HUES6 (cell line): ENCODE measurements around the gene FNDC3A.

Experiments
- H3K27ac ChIP-seq: 2 replicates; pipeline ENCODE4 v1.7.0; 2013; ENCODE audit warnings: low read depth, mild to moderate bottlenecking, low read length, inconsistent platforms
- H3K27me3 ChIP-seq: 2 replicates; pipeline ENCODE4 v1.6.1; 2013; ENCODE audit warnings: low read length; ENCODE audit not compliant: control insufficient read depth, insufficient read depth
- H3K36me3 ChIP-seq: 2 replicates; pipeline ENCODE4 v1.6.1; 2013; ENCODE audit warnings: low read length; ENCODE audit not compliant: control insufficient read depth, insufficient read depth
- H3K4me1 ChIP-seq: 2 replicates; pipeline ENCODE4 v1.6.1; 2013; ENCODE audit warnings: low read length; ENCODE audit not compliant: control insufficient read depth, insufficient read depth
- H3K4me3 ChIP-seq: 2 replicates; pipeline ENCODE4 v1.5.1; 2013; ENCODE audit warnings: low read depth, low read length
- H3K9ac ChIP-seq: one replicate; pipeline ENCODE4 v1.6.1; 2013; ENCODE audit warnings: mild to moderate bottlenecking, low read length
- H3K9me3 ChIP-seq: 2 replicates; pipeline ENCODE4 v1.6.1; 2013; ENCODE audit warnings: low read depth, low read length; ENCODE audit not compliant: control insufficient read depth, insufficient read depth

The FNDC3A gene

GRCh38 chr13:49183672-49184325, 208.1 kb downstream of the FNDC3A start:
- peaks cover 20% of the 10 kb centered on the region for H3K4me1 ChIP-seq
- no peak overlapping the region for H3K27ac ChIP-seq
- peaks cover 56% of the 10 kb centered on the region for H3K36me3 ChIP-seq
- no peaks in the 10 kb centered on the region for H3K9me3 ChIP-seq
- H3K27me3 ChIP-seq = no peaks in the 10 kb centered on the region
- H3K4me3 ChIP-seq = no peak overlapping the region
- no peak overlapping the region for H3K9ac ChIP-seq

- no peak overlapping the region for H3K4me3 ChIP-seq
- H3K36me3 ChIP-seq = peaks cover 53% of the 10 kb centered on the region
- H3K4me1 ChIP-seq = peaks cover 20% of the 10 kb centered on the region
- no peak overlapping the region for H3K27ac ChIP-seq
- no peaks in the 10 kb centered on the region for H3K9me3 ChIP-seq
- no peaks in the 10 kb centered on the region for H3K27me3 ChIP-seq
- no peak overlapping the region for H3K9ac ChIP-seq
Observed at GRCh38 chr13:49184621-49185020, 208.9 kb downstream of the FNDC3A start.

- H3K9me3 ChIP-seq = no peaks in the 10 kb centered on the region
- H3K36me3 ChIP-seq = peaks cover 53% of the 10 kb centered on the region
- no peak overlapping the region for H3K9ac ChIP-seq
- no peak overlapping the region for H3K4me3 ChIP-seq
- H3K4me1 ChIP-seq = peaks cover 20% of the 10 kb centered on the region
- no peak overlapping the region for H3K27ac ChIP-seq
- no peaks in the 10 kb centered on the region for H3K27me3 ChIP-seq
Observed at GRCh38 chr13:49185264-49185663, 209.6 kb downstream of the FNDC3A start.

DNA sequence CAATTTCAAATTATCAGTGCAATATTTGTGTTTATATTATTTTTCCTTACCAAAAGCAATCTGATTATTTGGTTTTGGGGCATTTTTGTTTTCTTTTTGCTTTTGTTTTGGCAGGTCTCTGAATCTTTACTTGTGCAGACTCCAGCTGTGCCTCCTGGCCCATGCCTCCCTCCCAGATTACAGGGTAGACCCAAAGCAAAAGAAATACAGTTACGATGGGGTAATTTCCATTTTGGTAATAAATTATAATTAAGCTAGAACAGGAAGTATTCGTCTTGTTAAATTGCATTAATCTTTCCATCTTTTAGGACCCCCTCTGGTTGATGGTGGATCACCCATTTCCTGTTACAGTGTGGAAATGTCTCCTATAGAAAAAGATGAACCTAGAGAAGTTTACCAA, 215.2 kb downstream of the FNDC3A start:
- no peak overlapping the region for H3K27ac ChIP-seq
- peaks cover 67% of the 10 kb centered on the region for H3K36me3 ChIP-seq
- H3K9me3 ChIP-seq = no peaks in the 10 kb centered on the region
- H3K9ac ChIP-seq = no peak overlapping the region
- no peaks in the 10 kb centered on the region for H3K4me1 ChIP-seq
- H3K4me3 ChIP-seq = no peak overlapping the region
- H3K27me3 ChIP-seq = no peaks in the 10 kb centered on the region

GRCh38 chr13:49206641-49207040, 230.9 kb downstream of the FNDC3A start:
- Histone ChIP-seq H3K27ac (no peak overlapping the region), H3K4me1 (no peaks in the 10 kb centered on the region), H3K36me3 (peaks cover 55% of the 10 kb centered on the region), H3K27me3 (no peaks in the 10 kb centered on the region), H3K9ac (no peak overlapping the region), H3K9me3 (no peaks in the 10 kb centered on the region), H3K4me3 (no peak overlapping the region)

DNA sequence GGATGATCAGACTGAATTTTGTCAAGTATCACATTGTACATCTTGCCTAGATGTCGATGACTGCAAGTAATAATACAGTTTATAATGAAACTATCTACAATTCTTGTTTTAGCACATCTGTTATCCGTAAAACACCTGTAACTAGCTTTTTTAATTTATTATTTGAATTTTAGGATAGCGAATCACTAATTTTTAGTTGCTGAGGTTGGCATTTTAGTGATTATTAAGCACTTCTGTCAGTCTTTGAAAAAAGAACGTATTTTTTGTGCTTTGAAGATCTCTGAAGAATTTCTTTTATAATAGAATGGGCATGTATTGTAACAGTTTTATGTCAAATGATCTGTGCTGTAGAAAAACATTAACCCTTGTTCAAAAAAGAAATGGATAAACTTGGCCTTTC, 232.9 kb downstream of the FNDC3A start:
- H3K36me3 ChIP-seq = peaks cover 36% of the 10 kb centered on the region
- H3K4me1 ChIP-seq = no peaks in the 10 kb centered on the region
- no peaks in the 10 kb centered on the region for H3K27me3 ChIP-seq
- H3K9me3 ChIP-seq = no peaks in the 10 kb centered on the region
- H3K4me3 ChIP-seq = no peak overlapping the region
- no peak overlapping the region for H3K9ac ChIP-seq
- no peak overlapping the region for H3K27ac ChIP-seq

GRCh38 chr13:49210114-49210513, 234.4 kb downstream of the FNDC3A start:
- Histone ChIP-seq H3K9ac (no peak overlapping the region), H3K4me1 (peaks cover 8% of the 10 kb centered on the region), H3K27ac (no peak overlapping the region), H3K4me3 (no peak overlapping the region), H3K9me3 (no peaks in the 10 kb centered on the region), H3K36me3 (peaks cover 22% of the 10 kb centered on the region), H3K27me3 (no peaks in the 10 kb centered on the region)

- Histone ChIP-seq H3K4me1 (peaks cover 11% of the 10 kb centered on the region), H3K27me3 (no peaks in the 10 kb centered on the region), H3K4me3 (no peak overlapping the region), H3K9me3 (no peaks in the 10 kb centered on the region), H3K27ac (no peak overlapping the region), H3K9ac (no peak overlapping the region), H3K36me3 (peaks cover 20% of the 10 kb centered on the region)
Observed at GRCh38 chr13:49210669-49211068, 235.0 kb downstream of the FNDC3A start.

GRCh38 chr13:49213539-49213938, 237.8 kb downstream of the FNDC3A start:
- Histone ChIP-seq H3K4me1 (peaks cover 16% of the 10 kb centered on the region), H3K27ac (no peak overlapping the region), H3K9ac (no peak overlapping the region), H3K4me3 (no peak overlapping the region), H3K9me3 (no peaks in the 10 kb centered on the region), H3K27me3 (peaks cover 27% of the 10 kb centered on the region), H3K36me3 (0 out of 2 replicates have a peak, but pooled peaks cover 4% of the 10 kb centered on the region)

- peaks cover 34% of the 10 kb centered on the region for H3K27me3 ChIP-seq
Observed at GRCh38 chr13:49213997-49214916, 238.5 kb downstream of the FNDC3A start.

GRCh38 chr13:49214917-49215376, 239.2 kb downstream of the FNDC3A start:
- Histone ChIP-seq H3K27me3 (peaks cover 41% of the 10 kb centered on the region), H3K27ac (no peak overlapping the region), H3K4me3 (no peak overlapping the region), H3K4me1 (peaks cover 21% of the 10 kb centered on the region), H3K9ac (no peak overlapping the region), H3K36me3 (no peaks in the 10 kb centered on the region), H3K9me3 (no peaks in the 10 kb centered on the region)

More at GRCh38 chr13:49213997-49214916, 238.5 kb downstream of the FNDC3A start:
- H3K4me1 ChIP-seq = peaks cover 21% of the 10 kb centered on the region
- H3K27ac ChIP-seq = no peak overlapping the region
- H3K9me3 ChIP-seq = no peaks in the 10 kb centered on the region
- no peak overlapping the region for H3K9ac ChIP-seq
- 0 out of 2 replicates have a peak, but pooled peaks cover 2% of the 10 kb centered on the region for H3K36me3 ChIP-seq
- H3K4me3 ChIP-seq = no peak overlapping the region
